Erythroblast (primary cell): ENCODE results near the gene BTG3.

Source experiments
- GATA1 ChIP-seq: IDR thresholded peaks from 2 replicates; pipeline ENCODE4 v1.6.1; 2011; ENCODE audit warnings: low read depth, mild to moderate bottlenecking, control low read depth, low read length, moderate library complexity
- POLR2A ChIP-seq: IDR thresholded peaks from 2 replicates; pipeline ENCODE4 v1.6.1; 2011; ENCODE audit warnings: mild to moderate bottlenecking, low read length

DNA sequence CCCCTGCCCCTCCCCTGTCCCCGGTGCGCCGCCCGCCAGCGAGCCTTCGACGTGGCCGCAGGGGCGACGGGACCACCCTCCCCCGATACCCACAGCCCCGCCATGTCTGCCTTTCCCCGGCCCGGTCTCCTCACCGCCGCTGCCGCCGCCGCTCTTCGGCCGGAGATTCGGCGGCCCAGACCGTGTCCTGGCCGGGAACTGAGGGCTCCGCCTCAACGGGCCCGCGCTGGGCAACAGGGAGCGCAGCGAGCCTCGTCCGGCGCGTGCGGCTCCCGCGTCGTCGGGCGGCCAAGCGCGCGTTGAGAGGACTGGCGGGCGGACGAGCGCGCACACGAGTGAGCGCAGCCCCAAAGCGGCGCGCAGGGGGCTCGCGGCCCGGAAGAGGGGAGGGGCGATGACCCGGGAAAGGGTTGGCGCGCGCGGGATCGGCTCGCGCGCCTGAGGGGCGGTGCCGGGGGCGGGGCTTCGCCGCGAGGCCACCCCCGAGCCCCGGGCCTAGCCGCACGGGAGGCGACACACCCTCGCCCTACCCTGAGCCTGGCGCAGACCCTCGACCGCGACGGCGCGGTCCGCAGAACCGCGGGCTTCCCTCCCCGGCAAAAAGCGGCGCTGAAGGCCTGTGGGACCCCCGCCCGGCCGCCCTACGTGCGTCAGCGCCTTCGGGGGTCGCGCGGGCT is at the start of gene BTG3:
- TF ChIP-seq POLR2A: peak; percentile 89
- no peak for TF ChIP-seq GATA1
